ENCODE results near the gene DCXR. TPM values are rescaled to one million over a fixed set of nuclear protein-coding genes. Genes with fewer than 3 reads are reported as not detected.
A peak's percentile ranks its signal among the peaks of the same experiment; 100 is the strongest.

Gene DCXR
- total and polyA plus RNA-seq, 10 of the 15 experiments (the other 5 are each of a cell fraction or from before 2014, with no cell fraction given) = 12.3 to 139 (median 88.9) TPM

DNA sequence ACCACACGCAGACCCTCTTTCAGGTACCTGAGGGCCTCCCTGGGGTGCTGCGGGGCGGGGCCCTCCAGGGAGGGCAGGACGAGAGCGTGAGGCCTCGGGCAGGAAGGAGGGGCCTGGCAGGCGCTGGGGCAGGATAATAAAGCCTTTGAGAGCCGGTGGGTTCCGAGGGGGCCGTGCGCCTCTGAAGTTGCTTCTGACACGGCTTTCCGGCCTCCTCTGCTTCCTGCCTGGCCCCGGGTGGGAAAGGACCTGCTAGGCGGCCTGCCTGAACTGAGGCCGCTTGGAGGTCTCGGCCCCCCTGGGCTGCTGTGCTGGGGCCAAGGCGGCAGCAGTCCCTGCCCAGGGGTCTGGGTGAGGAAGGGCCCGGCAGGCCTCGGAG, 25.2 kb downstream of the DCXR start:
- H4K20me1 ChIP-seq (ENCODE audit: control insufficient read depth, insufficient read depth) = no peaks in the 10 kb centered on the region
- H2AFZ ChIP-seq (ENCODE audit: control insufficient read depth, low read depth, low read length) = no peak overlapping the region
- FAIRE-seq (no peak), DNase-seq (ENCODE audit: low read depth, low spot score) (no peak), ATAC-seq (no peak)
- H3K27ac ChIP-seq (ENCODE audit: control insufficient read depth, insufficient read depth) = no peak overlapping the region
- H3K36me3 ChIP-seq (ENCODE audit: control insufficient read depth in 2 of 2, insufficient read depth in 2 of 2, low read length in 1 of 2) = no peaks in the 10 kb centered on the region
- SMC1A ChIA-PET (ENCODE audit: uncharacterized antibody, unreplicated experiment) = no interaction called here
- no peaks in the 10 kb centered on the region for H3K27me3 ChIP-seq (replicated peaks in 1 of 2; ENCODE audit: control insufficient read depth in 2 of 2, insufficient read depth in 2 of 2, low read length in 1 of 2)
- no peak overlapping the region for H3K4me3 ChIP-seq
- H3K9ac ChIP-seq (ENCODE audit: control insufficient read depth, insufficient read depth, low read length) = no peak overlapping the region
- H3K4me2 ChIP-seq (ENCODE audit: control insufficient read depth, insufficient read depth) = no peak overlapping the region
- no peaks in the 10 kb centered on the region for H3K4me1 ChIP-seq (ENCODE audit: control insufficient read depth, insufficient read depth, low read length)
- 87% methylated on average over 15 of the region's 20 CpGs for WGBS (ENCODE audit: insufficient coverage, insufficient replicate concordance, low lambda C conversion rate, missing lambda C conversion rate)
- CTCF ChIA-PET = no interaction called here
- RAD21 ChIA-PET (ENCODE audit: unreplicated experiment) = no interaction called here
- intact Hi-C loops (cut with micrococcal nuclease; ENCODE audit: unreplicated experiment) (no loop called here), in situ Hi-C loops (cut with MboI) (no loop called here)
- POLR2A ChIA-PET = no interaction called here
- H3K79me2 ChIP-seq (ENCODE audit: control insufficient read depth, insufficient read depth, low read length) = no peaks in the 10 kb centered on the region
- no peaks in the 10 kb centered on the region for H3K9me3 ChIP-seq (replicated peaks; ENCODE audit: control insufficient read depth, insufficient read depth, low read length)
- BruUV-seq (replicated peaks) = no TSS peak
- no peak for TF ChIP-seq ATF2 (IDR thresholded peaks at IDR 0.05; ENCODE audit: low read length)
- 0 out of 2 replicates have a peak, but pooled peaks have one; percentile 3 for TF ChIP-seq POLR2A (IDR thresholded peaks at IDR 0.05; ENCODE audit: low read depth, low read length)

GRCh38 chr17:82011617-82012187, 25.8 kb downstream of the DCXR start:
- Histone ChIP-seq H3K79me2 (ENCODE audit: control insufficient read depth, insufficient read depth, low read length) (no peaks in the 10 kb centered on the region), H3K9ac (ENCODE audit: control insufficient read depth, insufficient read depth, low read length) (no peak overlapping the region), H3K4me3 (no peak overlapping the region), H3K27me3 (replicated peaks in 1 of 2; ENCODE audit: control insufficient read depth in 2 of 2, insufficient read depth in 2 of 2, low read length in 1 of 2) (no peaks in the 10 kb centered on the region), H3K4me2 (ENCODE audit: control insufficient read depth, insufficient read depth) (no peak overlapping the region), H3K4me1 (ENCODE audit: control insufficient read depth, insufficient read depth, low read length) (no peaks in the 10 kb centered on the region), H3K36me3 (ENCODE audit: control insufficient read depth in 2 of 2, insufficient read depth in 2 of 2, low read length in 1 of 2) (no peaks in the 10 kb centered on the region), H3K27ac (ENCODE audit: control insufficient read depth, insufficient read depth) (no peak overlapping the region), H4K20me1 (ENCODE audit: control insufficient read depth, insufficient read depth) (no peaks in the 10 kb centered on the region), H3K9me3 (replicated peaks; ENCODE audit: control insufficient read depth, insufficient read depth, low read length) (no peaks in the 10 kb centered on the region), H2AFZ (ENCODE audit: control insufficient read depth, low read depth, low read length) (no peak overlapping the region)
- 68% methylated on average over 12 of the region's 19 CpGs for WGBS (ENCODE audit: insufficient coverage, insufficient replicate concordance, low lambda C conversion rate, missing lambda C conversion rate)
- no peak for FAIRE-seq
- ChIA-PET RAD21 (ENCODE audit: unreplicated experiment) (no interaction called here), SMC1A (ENCODE audit: uncharacterized antibody, unreplicated experiment) (no interaction called here), POLR2A (no interaction called here), CTCF (no interaction called here)
- in situ Hi-C loops (cut with MboI) = no loop called here
- peak; percentile 14; the same call in 1 of the 2 replicates for TF ChIP-seq POLR2A (IDR thresholded peaks at IDR 0.05; ENCODE audit: low read depth, low read length)
- TF ChIP-seq MXI1 (IDR thresholded peaks at IDR 0.05; ENCODE audit: low read depth, low read length) = no peak
- no peak for DNase-seq (ENCODE audit: low read depth, low spot score)
- no TSS peak for BruUV-seq (replicated peaks)
- intact Hi-C loops (cut with micrococcal nuclease; ENCODE audit: unreplicated experiment) = no loop called here
- ATAC-seq = no peak
